Gastrocnemius medialis (tissue), 4 donors: Measurements from ENCODE around the gene GNAO1. TPM values are rescaled to one million over a fixed set of nuclear protein-coding genes. Genes with fewer than 3 reads are reported as not detected.

Source experiments
- ATAC-seq, 2 donors: fragments of 150-250 bp; one replicate each; pipeline ENCODE4 v1.9.1; 2016
- DNase-seq, 2 donors: peaks; one replicate each; pipeline ENCODE4 v3.0.0-alpha.2; 2019
- H3K27ac ChIP-seq, 4 donors: fragments of 200-600 bp; sonication (generic); 1 replicate in 1 of 4; 2 replicates in 3 of 4; pipeline ENCODE4 v1.5.1; 2016 to 2018; ENCODE audit warnings: mild to moderate bottlenecking in 2 of 4, moderate library complexity in 1 of 4
- H3K27me3 ChIP-seq, 3 donors: fragments of 200-600 bp; sonication (generic) in 2 of 3; 1 replicate in 1 of 3; 2 replicates in 2 of 3; pipeline versions ENCODE4 v1.5.1 to v1.6.0; 2016 to 2019; ENCODE audit warnings: mild to moderate bottlenecking in 1 of 3, moderate library complexity in 1 of 3
- H3K36me3 ChIP-seq, 2 donors: fragments of 200-600 bp; sonication (generic) in 1 of 2; one replicate each; pipeline ENCODE4 v1.5.1; 2017 to 2018
- H3K4me1 ChIP-seq, 2 donors: fragments of 200-600 bp; sonication (generic) in 1 of 2; one replicate each; pipeline ENCODE4 v1.5.1; 2016 to 2017; ENCODE audit warnings: mild to moderate bottlenecking in 2 of 2
- H3K4me3 ChIP-seq, 4 donors: fragments of 200-600 bp; sonication (generic) in 3 of 4; 1 replicate in 1 of 4; 2 replicates in 3 of 4; pipeline ENCODE4 v1.5.1; 2016 to 2019; ENCODE audit warnings: mild to moderate bottlenecking in 2 of 4
- H3K9me3 ChIP-seq, 3 donors: fragments of 200-600 bp; sonication (generic) in 2 of 3; 1 replicate in 1 of 3; 2 replicates in 2 of 3; pipeline ENCODE4 v1.5.1; 2016 to 2019
- CTCF ChIP-seq, 5 experiments: fragments of 450-650 bp in 3 of 5; fragments of 200-600 bp in 2 of 5; sonication (generic) in 2 of 5; IDR thresholded peaks in 4 of 5; conservative IDR thresholded peaks in 1 of 5; 1 replicate in 4 of 5; 2 replicates in 1 of 5; pipeline ENCODE4 v1.5.1; 2016 to 2019; ENCODE audit warnings: antibody characterized with exemption in 5 of 5, mild to moderate bottlenecking in 3 of 5, moderate library complexity in 3 of 5
- POLR2A ChIP-seq, 2 donors: fragments of 450-650 bp; IDR thresholded peaks; one replicate each; pipeline ENCODE4 v1.6.1; 2017; ENCODE audit warnings: antibody characterized with exemption in 2 of 2, mild to moderate bottlenecking in 2 of 2, moderate library complexity in 2 of 2
- in situ Hi-C, 4 donors: fragments of 200-750 bp; cut with MboI; loops; one replicate each; pipeline versions ENCODE4 v1.15.0 to v1.8.0; 2017; ENCODE audit warnings: low sequenced_read_pairs in 4 of 4
- intact Hi-C: fragments of 100-400 bp; cut with DNase I; formaldehyde crosslinking; loops from one replicate; pipeline ENCODE4 v1.15.1; 2023; ENCODE audit warnings: low total_unique reads
- total RNA-seq, 4 donors: library from RNA; depleted of rRNA; stranded (reverse); fragments of >200 nt; gene quantifications; one replicate each; pipeline versions ENCODE4 v1.1.0 to v1.2.3, GENCODE V29; 2016

The GNAO1 gene
- total RNA-seq, 4 donors from 2014 or later = 0.25 to 2.0 (median 0.79) TPM

DNA sequence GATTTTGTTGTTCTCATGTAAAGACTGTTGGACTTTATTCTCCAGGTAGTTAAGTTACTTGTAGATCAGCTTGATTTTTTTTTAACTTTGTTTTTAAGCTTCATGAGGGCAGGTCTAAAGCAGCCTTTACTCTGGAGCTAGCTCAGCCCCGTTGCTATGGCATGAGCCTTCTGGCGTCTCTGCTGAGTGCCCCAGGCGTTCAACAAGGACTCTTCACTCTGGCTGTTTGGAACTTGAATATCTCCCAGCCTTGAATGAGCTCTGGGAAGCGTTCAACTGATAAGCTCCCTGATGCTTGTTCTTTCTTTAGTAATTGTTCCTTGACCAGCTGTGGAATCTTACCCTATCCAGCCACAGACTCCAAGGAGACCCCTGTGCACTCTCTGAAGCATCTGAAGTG, 82.3 kb downstream of the GNAO1 start:
- Histone ChIP-seq H3K27ac (no peak overlapping the region), H3K4me1 (no peaks in the 10 kb centered on the region), H3K36me3 (no peaks in the 10 kb centered on the region), H3K4me3 (no peak overlapping the region), H3K27me3 (no peaks in the 10 kb centered on the region), H3K9me3 (no peaks in the 10 kb centered on the region)
- no peak for ATAC-seq
- no peak for TF ChIP-seq POLR2A (IDR thresholded peaks at IDR 0.05)
- TF ChIP-seq CTCF (IDR thresholded peaks at IDR 0.05 in 4 of 5, conservative IDR thresholded peaks at IDR 0.05 in 1 of 5) = no peak
- intact Hi-C loops = no loop called here
- DNase-seq = no peak
- in situ Hi-C loops = no loop called here

- in situ Hi-C loops = no loop called here
- ATAC-seq = no peak
- Histone ChIP-seq H3K27me3 (no peaks in the 10 kb centered on the region), H3K4me3 (no peak overlapping the region), H3K9me3 (no peaks in the 10 kb centered on the region), H3K4me1 (no peaks in the 10 kb centered on the region), H3K36me3 (no peaks in the 10 kb centered on the region), H3K27ac (no peak overlapping the region)
- DNase-seq = no peak
- intact Hi-C loops = no loop called here
- TF ChIP-seq POLR2A (IDR thresholded peaks at IDR 0.05) = no peak
- no peak for TF ChIP-seq CTCF (IDR thresholded peaks at IDR 0.05 in 4 of 5, conservative IDR thresholded peaks at IDR 0.05 in 1 of 5)
These were observed 83.1 kb downstream of the GNAO1 start for GRCh38 chr16:56274369-56274768.

DNA sequence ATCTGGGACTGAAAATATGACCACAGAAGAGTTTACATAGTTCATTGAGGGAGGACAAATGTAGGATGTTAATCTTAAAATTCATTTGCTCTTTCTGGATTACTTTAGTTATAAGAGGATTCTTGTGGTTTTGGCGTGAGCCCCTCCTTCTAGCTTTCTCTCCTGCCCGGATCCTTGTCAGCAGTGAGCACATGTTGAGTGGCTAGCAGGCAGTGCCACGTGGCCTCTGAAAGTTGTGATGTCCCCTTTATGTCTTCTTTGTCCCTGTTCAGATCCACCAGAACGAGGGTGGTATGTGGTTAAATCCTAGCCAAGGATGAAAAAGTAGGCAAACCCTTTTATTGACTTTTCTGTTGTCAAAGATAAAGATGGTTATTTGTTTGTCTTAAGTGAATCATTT, 83.8 kb downstream of the GNAO1 start:
- Histone ChIP-seq H3K36me3 (no peaks in the 10 kb centered on the region), H3K4me1 (no peaks in the 10 kb centered on the region), H3K9me3 (no peaks in the 10 kb centered on the region), H3K27ac (no peak overlapping the region), H3K4me3 (no peak overlapping the region), H3K27me3 (no peaks in the 10 kb centered on the region)
- in situ Hi-C loops (no loop called here), intact Hi-C loops (no loop called here)
- TF ChIP-seq CTCF (IDR thresholded peaks at IDR 0.05 in 4 of 5, conservative IDR thresholded peaks at IDR 0.05 in 1 of 5) (no peak), POLR2A (IDR thresholded peaks at IDR 0.05) (no peak)
- ATAC-seq (no peak), DNase-seq (no peak)

DNA sequence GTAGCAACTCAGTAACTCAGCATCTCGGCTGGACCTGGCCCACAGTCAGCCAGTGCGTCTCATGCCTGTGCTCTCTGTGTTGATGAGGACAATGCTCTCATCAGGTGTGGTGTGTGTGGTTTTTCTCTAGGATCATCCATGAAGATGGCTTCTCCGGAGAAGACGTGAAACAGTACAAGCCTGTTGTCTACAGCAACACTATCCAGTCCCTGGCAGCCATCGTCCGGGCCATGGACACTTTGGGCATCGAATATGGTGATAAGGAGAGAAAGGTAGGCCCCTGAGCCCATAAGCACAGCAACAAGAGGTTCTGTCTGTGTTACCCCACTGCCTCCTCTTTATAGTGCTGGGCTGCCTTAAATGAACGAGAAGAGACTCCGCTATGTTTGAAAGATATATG, 84.5 kb downstream of the GNAO1 start:
- H3K4me3 ChIP-seq = no peak overlapping the region
- ATAC-seq (no peak), DNase-seq (no peak)
- no peak overlapping the region for H3K27ac ChIP-seq
- TF ChIP-seq POLR2A (IDR thresholded peaks at IDR 0.05) (no peak), CTCF (IDR thresholded peaks at IDR 0.05 in 4 of 5, conservative IDR thresholded peaks at IDR 0.05 in 1 of 5) (no peak)
- no peaks in the 10 kb centered on the region for H3K9me3 ChIP-seq
- no peaks in the 10 kb centered on the region for H3K27me3 ChIP-seq
- H3K4me1 ChIP-seq = no peaks in the 10 kb centered on the region
- in situ Hi-C loops (no loop called here), intact Hi-C loops (no loop called here)
- H3K36me3 ChIP-seq = no peaks in the 10 kb centered on the region

- ATAC-seq = no peak
- Histone ChIP-seq H3K36me3 (no peaks in the 10 kb centered on the region), H3K4me3 (no peak overlapping the region), H3K9me3 (no peaks in the 10 kb centered on the region), H3K4me1 (no peaks in the 10 kb centered on the region), H3K27me3 (no peaks in the 10 kb centered on the region), H3K27ac (peak overlapping the region in 1 of 4 donors; percentile 10)
- TF ChIP-seq POLR2A (IDR thresholded peaks at IDR 0.05) (no peak), CTCF (IDR thresholded peaks at IDR 0.05 in 4 of 5, conservative IDR thresholded peaks at IDR 0.05 in 1 of 5) (no peak)
- intact Hi-C loops = no loop called here
- in situ Hi-C loops = no loop called here
- DNase-seq = no peak
These were observed 85.8 kb downstream of the GNAO1 start for GRCh38 chr16:56277075-56277474.
